Neuron (in vitro differentiated cells): Measurements from ENCODE around the gene TOX3.
A peak's percentile ranks its signal among the peaks of the same experiment; 100 is the strongest.

ENCODE experiments used
- H2AFZ ChIP-seq: one replicate; pipeline ENCODE4 v1.6.1; 2013; ENCODE audit warnings: low read depth, mild to moderate bottlenecking, inconsistent platforms, low read length, moderate library complexity
- H3K27me3 ChIP-seq: one replicate; pipeline ENCODE4 v1.6.1; 2013; ENCODE audit warnings: low read length; ENCODE audit not compliant: insufficient read depth
- H3K36me3 ChIP-seq: one replicate; pipeline ENCODE4 v1.6.1; 2013; ENCODE audit warnings: low read length; ENCODE audit not compliant: insufficient read depth
- H3K4me1 ChIP-seq: one replicate; pipeline ENCODE4 v1.6.1; 2013; ENCODE audit warnings: low read length; ENCODE audit not compliant: insufficient read depth
- H3K4me3 ChIP-seq: 2 replicates; pipeline ENCODE4 v1.5.1; 2013; ENCODE audit warnings: mild to moderate bottlenecking, low read length, moderate library complexity
- H3K9me3 ChIP-seq: one replicate; pipeline ENCODE4 v1.6.1; 2013; ENCODE audit warnings: low read length

The TOX3 gene

GRCh38 chr16:52515068-52515671 lies 31.8 kb downstream of the TOX3 start:
- peaks cover 40% of the 10 kb centered on the region for H3K4me1 ChIP-seq
- no peak overlapping the region for H3K4me3 ChIP-seq
- H3K27me3 ChIP-seq = no peaks in the 10 kb centered on the region
- peaks cover 41% of the 10 kb centered on the region for H3K36me3 ChIP-seq
- no peak overlapping the region for H2AFZ ChIP-seq
- peaks cover 4% of the 10 kb centered on the region for H3K9me3 ChIP-seq

- Histone ChIP-seq H3K27me3 (no peaks in the 10 kb centered on the region), H3K4me3 (no peak overlapping the region), H3K36me3 (peaks cover 24% of the 10 kb centered on the region)
Observed at GRCh38 chr16:52512297-52512987, 34.5 kb downstream of the TOX3 start.

GRCh38 chr16:52501746-52502145 lies 45.2 kb downstream of the TOX3 start:
- peaks cover 34% of the 10 kb centered on the region for H3K4me1 ChIP-seq
- H3K4me3 ChIP-seq = no peak overlapping the region
- H3K36me3 ChIP-seq = peaks cover 7% of the 10 kb centered on the region
- H3K27me3 ChIP-seq = no peaks in the 10 kb centered on the region
- no peaks in the 10 kb centered on the region for H3K9me3 ChIP-seq
- H2AFZ ChIP-seq = no peak overlapping the region

More at GRCh38 chr16:52512297-52512987, 34.5 kb downstream of the TOX3 start:
- Histone ChIP-seq H3K9me3 (no peaks in the 10 kb centered on the region), H3K4me1 (peaks cover 50% of the 10 kb centered on the region), H2AFZ (no peak overlapping the region)

GRCh38 chr16:52500963-52501362 lies 46.0 kb downstream of the TOX3 start:
- no peak overlapping the region for H3K4me3 ChIP-seq
- no peaks in the 10 kb centered on the region for H3K27me3 ChIP-seq
- no peaks in the 10 kb centered on the region for H3K9me3 ChIP-seq
- peaks cover 2% of the 10 kb centered on the region for H3K36me3 ChIP-seq
- H3K4me1 ChIP-seq = peaks cover 42% of the 10 kb centered on the region
- H2AFZ ChIP-seq = no peak overlapping the region

- Histone ChIP-seq H2AFZ (no peak overlapping the region), H3K4me3 (peak overlapping the region; percentile 23)
Observed at GRCh38 chr16:52499060-52499440, 47.9 kb downstream of the TOX3 start.

GRCh38 chr16:52498328-52499059 lies 48.4 kb downstream of the TOX3 start:
- Histone ChIP-seq H3K9me3 (no peaks in the 10 kb centered on the region), H2AFZ (no peak overlapping the region), H3K27me3 (no peaks in the 10 kb centered on the region), H3K36me3 (peaks cover 12% of the 10 kb centered on the region), H3K4me1 (peaks cover 42% of the 10 kb centered on the region), H3K4me3 (peak overlapping the region; percentile 23)

More at GRCh38 chr16:52499060-52499440, 47.9 kb downstream of the TOX3 start:
- Histone ChIP-seq H3K4me1 (peaks cover 42% of the 10 kb centered on the region), H3K9me3 (no peaks in the 10 kb centered on the region), H3K36me3 (peaks cover 7% of the 10 kb centered on the region), H3K27me3 (no peaks in the 10 kb centered on the region)

GRCh38 chr16:52497067-52497816 lies 49.7 kb downstream of the TOX3 start:
- Histone ChIP-seq H3K36me3 (peaks cover 14% of the 10 kb centered on the region), H3K9me3 (no peaks in the 10 kb centered on the region), H3K27me3 (no peaks in the 10 kb centered on the region), H3K4me1 (peaks cover 42% of the 10 kb centered on the region), H2AFZ (no peak overlapping the region), H3K4me3 (no peak overlapping the region)

- Histone ChIP-seq H3K4me1 (peaks cover 42% of the 10 kb centered on the region), H2AFZ (no peak overlapping the region), H3K4me3 (no peak overlapping the region)
Observed at GRCh38 chr16:52496051-52496876, 50.7 kb downstream of the TOX3 start.

GRCh38 chr16:52494621-52495020 lies 52.3 kb downstream of the TOX3 start:
- Histone ChIP-seq H3K4me3 (no peak overlapping the region), H2AFZ (no peak overlapping the region), H3K36me3 (peaks cover 33% of the 10 kb centered on the region), H3K4me1 (peaks cover 37% of the 10 kb centered on the region), H3K27me3 (no peaks in the 10 kb centered on the region), H3K9me3 (no peaks in the 10 kb centered on the region)

More at GRCh38 chr16:52496051-52496876, 50.7 kb downstream of the TOX3 start:
- no peaks in the 10 kb centered on the region for H3K9me3 ChIP-seq
- peaks cover 21% of the 10 kb centered on the region for H3K36me3 ChIP-seq
- H3K27me3 ChIP-seq = no peaks in the 10 kb centered on the region

GRCh38 chr16:52494145-52494544 lies 52.8 kb downstream of the TOX3 start:
- H2AFZ ChIP-seq = no peak overlapping the region
- H3K36me3 ChIP-seq = peaks cover 33% of the 10 kb centered on the region
- peaks cover 32% of the 10 kb centered on the region for H3K4me1 ChIP-seq

GRCh38 chr16:52492789-52493357 lies 54.1 kb downstream of the TOX3 start:
- no peak overlapping the region for H3K4me3 ChIP-seq
- no peaks in the 10 kb centered on the region for H3K9me3 ChIP-seq
- peaks cover 33% of the 10 kb centered on the region for H3K36me3 ChIP-seq
- H3K27me3 ChIP-seq = no peaks in the 10 kb centered on the region
- no peak overlapping the region for H2AFZ ChIP-seq
- peaks cover 19% of the 10 kb centered on the region for H3K4me1 ChIP-seq

More at GRCh38 chr16:52494145-52494544, 52.8 kb downstream of the TOX3 start:
- no peaks in the 10 kb centered on the region for H3K27me3 ChIP-seq
- H3K4me3 ChIP-seq = no peak overlapping the region
- H3K9me3 ChIP-seq = no peaks in the 10 kb centered on the region

GRCh38 chr16:52491216-52491615 lies 55.7 kb downstream of the TOX3 start:
- H3K9me3 ChIP-seq = no peaks in the 10 kb centered on the region
- peaks cover 3% of the 10 kb centered on the region for H3K4me1 ChIP-seq
- no peak overlapping the region for H3K4me3 ChIP-seq
- H3K36me3 ChIP-seq = peaks cover 33% of the 10 kb centered on the region
- no peak overlapping the region for H2AFZ ChIP-seq
- no peaks in the 10 kb centered on the region for H3K27me3 ChIP-seq
